Activated CD4-positive, CD25-positive, alpha-beta regulatory T cell treated with anti-CD3 and anti-CD28 coated beads, Interleukin-2, amount 50 U/mL, for 16 hours (primary cell): ENCODE measurements around the gene DDX47.

ENCODE experiments used
- DNase-seq: peaks from one replicate; pipeline ENCODE4 v3.0.0-alpha.2; 2020; ENCODE audit warnings: low read depth, low spot score

Gene DDX47

GRCh38 chr12:12813120-12814101, at the start of gene DDX47:
Gene DDX47 (plus strand): TSS chr12:12813346. CDS start chr12:12813368, 22 bp downstream.
- peak; percentile 95 for DNase-seq

GRCh38 chr12:12764824-12765223, 48.3 kb upstream of the DDX47 start:
- no peak for DNase-seq

GRCh38 chr12:12770262-12770661, 42.9 kb upstream of the DDX47 start:
- DNase-seq: no peak

GRCh38 chr12:12774791-12775190, 38.4 kb upstream of the DDX47 start:
- no peak for DNase-seq

- DNase-seq: no peak
These were observed 36.9 kb upstream of the DDX47 start for GRCh38 chr12:12776261-12776660.

- no peak for DNase-seq
These were observed 36.1 kb upstream of the DDX47 start for GRCh38 chr12:12777092-12777491.

GRCh38 chr12:12779007-12779406, 34.1 kb upstream of the DDX47 start:
- no peak for DNase-seq

- no peak for DNase-seq
These were observed 33.6 kb upstream of the DDX47 start for GRCh38 chr12:12779529-12779928.

GRCh38 chr12:12784116-12784515, 29.0 kb upstream of the DDX47 start:
- DNase-seq: no peak

GRCh38 chr12:12784911-12785814, 28.0 kb upstream of the DDX47 start, which contains the start of gene APOLD1:
Gene APOLD1 (plus strand): TSS chr12:12785659. CDS start chr12:12785692, 33 bp downstream.
- DNase-seq: no peak

GRCh38 chr12:12786351-12786705, 26.8 kb upstream of the DDX47 start:
- no peak for DNase-seq

- DNase-seq: peak; percentile 44
These were observed 26.2 kb upstream of the DDX47 start for GRCh38 chr12:12786706-12787601.

GRCh38 chr12:12788131-12788530, 25.0 kb upstream of the DDX47 start:
- no peak for DNase-seq

- no peak for DNase-seq
These were observed 24.3 kb upstream of the DDX47 start for GRCh38 chr12:12788675-12789368.

- no peak for DNase-seq
These were observed 22.2 kb upstream of the DDX47 start for GRCh38 chr12:12790956-12791355.

GRCh38 chr12:12791756-12792369, 21.3 kb upstream of the DDX47 start:
- no peak for DNase-seq

- DNase-seq: no peak
These were observed 20.7 kb upstream of the DDX47 start for GRCh38 chr12:12792421-12792820.

GRCh38 chr12:12794686-12795085, 18.5 kb upstream of the DDX47 start:
- DNase-seq: no peak

- no peak for DNase-seq
These were observed 17.0 kb upstream of the DDX47 start for GRCh38 chr12:12796171-12796570.
